ENCODE results near the gene COL27A1. TPM values are rescaled to one million over a fixed set of nuclear protein-coding genes. Genes with fewer than 3 reads are reported as not detected.
A peak's percentile ranks its signal among the peaks of the same experiment; 100 is the strongest.

Gene COL27A1
- total RNA-seq, 2 experiments from 2014 or later, result 11.4 to 12.2 TPM

- H3K4me3 Mint-ChIP-seq, result peak overlapping the region; percentile 65
- peaks cover 67% of the 10 kb centered on the region for H3K36me3 Mint-ChIP-seq
- H3K27me3 Mint-ChIP-seq, result no peaks in the 10 kb centered on the region
- H3K4me1 Mint-ChIP-seq, result peaks cover 52% of the 10 kb centered on the region
- DNase-seq, result no peak
- peak overlapping the region; percentile 99 for H3K27ac Mint-ChIP-seq
- H3K9me3 Mint-ChIP-seq, result no peaks in the 10 kb centered on the region
These were observed 192.3 kb downstream of the COL27A1 start for GRCh38 chr9:114347675-114348074.

- Mint-ChIP-seq H3K4me1 (peaks cover 59% of the 10 kb centered on the region), H3K27ac (peak overlapping the region; percentile 99), H3K4me3 (peak overlapping the region; percentile 65), H3K27me3 (no peaks in the 10 kb centered on the region), H3K9me3 (no peaks in the 10 kb centered on the region), H3K36me3 (peaks cover 70% of the 10 kb centered on the region)
- DNase-seq, result no peak
These were observed 193.0 kb downstream of the COL27A1 start for GRCh38 chr9:114348261-114348905.

GRCh38 chr9:114348906-114349482 is 193.7 kb downstream of the COL27A1 start:
- DNase-seq, result peak; percentile 92
- Mint-ChIP-seq H3K27ac (peak overlapping the region; percentile 99), H3K4me3 (peak overlapping the region; percentile 65), H3K4me1 (peaks cover 62% of the 10 kb centered on the region), H3K9me3 (no peaks in the 10 kb centered on the region), H3K36me3 (peaks cover 71% of the 10 kb centered on the region), H3K27me3 (no peaks in the 10 kb centered on the region)

GRCh38 chr9:114349713-114350480 is 194.6 kb downstream of the COL27A1 start:
- peak overlapping the region; percentile 99 for H3K27ac Mint-ChIP-seq
- DNase-seq, result no peak
- H3K4me3 Mint-ChIP-seq, result peak overlapping the region; percentile 56
- peaks cover 68% of the 10 kb centered on the region for H3K36me3 Mint-ChIP-seq
- H3K27me3 Mint-ChIP-seq, result no peaks in the 10 kb centered on the region
- peaks cover 62% of the 10 kb centered on the region for H3K4me1 Mint-ChIP-seq
- no peaks in the 10 kb centered on the region for H3K9me3 Mint-ChIP-seq

- no peaks in the 10 kb centered on the region for H3K9me3 Mint-ChIP-seq
- H3K27me3 Mint-ChIP-seq, result no peaks in the 10 kb centered on the region
- peaks cover 61% of the 10 kb centered on the region for H3K36me3 Mint-ChIP-seq
- H3K4me1 Mint-ChIP-seq, result peaks cover 62% of the 10 kb centered on the region
- no peak overlapping the region for H3K4me3 Mint-ChIP-seq
- peak overlapping the region; percentile 99 for H3K27ac Mint-ChIP-seq
- no peak for DNase-seq
These were observed 195.5 kb downstream of the COL27A1 start for GRCh38 chr9:114350636-114351401.

- H3K4me3 Mint-ChIP-seq, result no peak overlapping the region
- no peak for DNase-seq
- peaks cover 61% of the 10 kb centered on the region for H3K36me3 Mint-ChIP-seq
- peak overlapping the region; percentile 67 for H3K27ac Mint-ChIP-seq
- H3K27me3 Mint-ChIP-seq, result no peaks in the 10 kb centered on the region
- H3K9me3 Mint-ChIP-seq, result no peaks in the 10 kb centered on the region
- peaks cover 58% of the 10 kb centered on the region for H3K4me1 Mint-ChIP-seq
These were observed 196.6 kb downstream of the COL27A1 start for GRCh38 chr9:114351932-114352331.

GRCh38 chr9:114355821-114356220 is 200.5 kb downstream of the COL27A1 start:
- Mint-ChIP-seq H3K27me3 (no peaks in the 10 kb centered on the region), H3K4me1 (peaks cover 51% of the 10 kb centered on the region), H3K9me3 (no peaks in the 10 kb centered on the region), H3K4me3 (no peak overlapping the region), H3K36me3 (peaks cover 56% of the 10 kb centered on the region), H3K27ac (no peak overlapping the region)
- DNase-seq, result no peak

- Mint-ChIP-seq H3K27me3 (no peaks in the 10 kb centered on the region), H3K27ac (peak overlapping the region; percentile 76), H3K9me3 (no peaks in the 10 kb centered on the region), H3K4me1 (peaks cover 51% of the 10 kb centered on the region), H3K4me3 (no peak overlapping the region), H3K36me3 (peaks cover 58% of the 10 kb centered on the region)
- DNase-seq, result no peak
These were observed 201.5 kb downstream of the COL27A1 start for GRCh38 chr9:114356792-114357191.

- Mint-ChIP-seq H3K4me1 (peaks cover 50% of the 10 kb centered on the region), H3K9me3 (no peaks in the 10 kb centered on the region), H3K27me3 (no peaks in the 10 kb centered on the region), H3K36me3 (peaks cover 56% of the 10 kb centered on the region), H3K27ac (peak overlapping the region; percentile 76), H3K4me3 (no peak overlapping the region)
- no peak for DNase-seq
These were observed 202.0 kb downstream of the COL27A1 start for GRCh38 chr9:114357360-114357759.

GRCh38 chr9:114357911-114358328 is 202.6 kb downstream of the COL27A1 start:
- peaks cover 51% of the 10 kb centered on the region for H3K4me1 Mint-ChIP-seq

GRCh38 chr9:114359801-114360200 is 204.5 kb downstream of the COL27A1 start:
- Mint-ChIP-seq H3K36me3 (peaks cover 63% of the 10 kb centered on the region), H3K9me3 (no peaks in the 10 kb centered on the region), H3K4me1 (peaks cover 60% of the 10 kb centered on the region), H3K27me3 (no peaks in the 10 kb centered on the region), H3K4me3 (no peak overlapping the region), H3K27ac (peak overlapping the region; percentile 87)
- DNase-seq, result no peak

More at GRCh38 chr9:114357911-114358328, 202.6 kb downstream of the COL27A1 start:
- H3K36me3 Mint-ChIP-seq, result peaks cover 53% of the 10 kb centered on the region
- no peaks in the 10 kb centered on the region for H3K9me3 Mint-ChIP-seq
- H3K27ac Mint-ChIP-seq, result no peak overlapping the region
- no peak for DNase-seq
- H3K27me3 Mint-ChIP-seq, result no peaks in the 10 kb centered on the region
- H3K4me3 Mint-ChIP-seq, result no peak overlapping the region

GRCh38 chr9:114361542-114361941 is 206.2 kb downstream of the COL27A1 start:
- H3K4me1 Mint-ChIP-seq, result peaks cover 73% of the 10 kb centered on the region
- no peaks in the 10 kb centered on the region for H3K27me3 Mint-ChIP-seq
- no peak overlapping the region for H3K4me3 Mint-ChIP-seq

More at GRCh38 chr9:114361542-114361941, 206.2 kb downstream of the COL27A1 start:
- H3K36me3 Mint-ChIP-seq, result peaks cover 71% of the 10 kb centered on the region
- no peaks in the 10 kb centered on the region for H3K9me3 Mint-ChIP-seq
- peak overlapping the region; percentile 87 for H3K27ac Mint-ChIP-seq
- DNase-seq, result no peak
